ENCODE measurements around the gene CAMSAP2.
A peak's percentile ranks its signal among the peaks of the same experiment; 100 is the strongest.

The CAMSAP2 gene

DNA sequence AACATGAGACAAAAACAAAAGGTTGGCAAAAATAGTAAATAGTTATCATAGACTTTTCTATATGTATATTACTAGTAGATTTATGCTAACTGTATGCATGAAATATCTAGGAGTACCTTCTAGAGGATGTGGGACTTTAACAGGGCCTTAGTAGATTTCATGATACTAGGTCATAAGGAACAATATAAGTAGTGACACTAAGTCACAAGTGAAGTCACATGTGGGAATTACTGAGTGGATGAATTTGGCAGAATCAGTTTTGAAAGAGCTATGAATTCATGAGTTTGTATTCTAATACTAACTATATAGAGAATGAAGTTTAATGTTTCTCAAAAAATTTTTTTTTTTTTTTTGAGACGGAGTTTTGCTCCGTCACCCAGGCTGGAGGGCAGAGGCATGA is 81.0 kb downstream of the CAMSAP2 start (continued):
- TF ChIP-seq ZNF121 (tag by site-specific recombination; IDR thresholded peaks at IDR 0.05) (no peak), ZNF561 (tag by site-specific recombination; IDR thresholded peaks at IDR 0.05; ENCODE audit: borderline replicate concordance) (no peak)

- CTCF ChIA-PET, result interaction anchor here (0.7 kb wide), 1 partner anchor 26 kb away, joined by 3 read pairs; no protein-coding TSS in a partner anchor
- no peak overlapping the region for H3K27ac ChIP-seq (ENCODE audit: extremely low read depth, low read depth, low read length)
- peaks cover 10% of the 10 kb centered on the region in 2 experiments; a peak in 2 of 3 replicates for H3K36me3 ChIP-seq (ENCODE audit: control insufficient read depth in 2 of 2, insufficient read depth in 1 of 2, low read length in 2 of 2)
- H3K9me3 ChIP-seq (ENCODE audit: control insufficient read depth, insufficient read depth, low read depth, low read length), result no peaks in the 10 kb centered on the region
- TF ChIP-seq ZNF677 (tag by site-specific recombination; IDR thresholded peaks at IDR 0.05) (no peak), ZIC2 (tag by site-specific recombination; IDR thresholded peaks at IDR 0.05) (peak; percentile 39; the same call in 1 of the 2 replicates), ZNF132 (tag by site-specific recombination; IDR thresholded peaks at IDR 0.05; ENCODE audit: borderline replicate concordance) (no peak)
- no peaks in the 10 kb centered on the region for H3K4me1 ChIP-seq (ENCODE audit: control insufficient read depth, insufficient read depth, low read length)
- no peak overlapping the region for H3K4me3 ChIP-seq (ENCODE audit: low read depth, low read length)
- POLR2A ChIA-PET, result no interaction called here
Observed at GRCh38 chr1:200831091-200831490, 92.4 kb downstream of the CAMSAP2 start.

GRCh38 chr1:200834383-200834782 is 95.7 kb downstream of the CAMSAP2 start:
- Histone ChIP-seq H3K27ac (ENCODE audit: extremely low read depth, low read depth, low read length) (no peak overlapping the region), H3K4me1 (ENCODE audit: control insufficient read depth, insufficient read depth, low read length) (no peaks in the 10 kb centered on the region), H3K4me3 (ENCODE audit: low read depth, low read length) (no peak overlapping the region), H3K36me3 (ENCODE audit: control insufficient read depth in 2 of 2, insufficient read depth in 1 of 2, low read length in 2 of 2) (peaks cover 10 to 11% of the 10 kb centered on the region in 2 experiments; a peak in 2 of 3 replicates), H3K9me3 (ENCODE audit: control insufficient read depth, insufficient read depth, low read depth, low read length) (no peaks in the 10 kb centered on the region)
- ChIA-PET POLR2A (no interaction called here), CTCF (interaction anchor here (0.6 kb wide), 1 partner anchor 10 kb away, joined by 3 read pairs; no protein-coding TSS in a partner anchor)
- TF ChIP-seq RBAK (tag by site-specific recombination; IDR thresholded peaks at IDR 0.05), result no peak

GRCh38 chr1:200836213-200836612 is 97.5 kb downstream of the CAMSAP2 start:
- no peaks in the 10 kb centered on the region for H3K9me3 ChIP-seq (ENCODE audit: control insufficient read depth, insufficient read depth, low read depth, low read length)
- no peak overlapping the region for H3K27ac ChIP-seq (ENCODE audit: extremely low read depth, low read depth, low read length)
- TF ChIP-seq, protein P1, sequence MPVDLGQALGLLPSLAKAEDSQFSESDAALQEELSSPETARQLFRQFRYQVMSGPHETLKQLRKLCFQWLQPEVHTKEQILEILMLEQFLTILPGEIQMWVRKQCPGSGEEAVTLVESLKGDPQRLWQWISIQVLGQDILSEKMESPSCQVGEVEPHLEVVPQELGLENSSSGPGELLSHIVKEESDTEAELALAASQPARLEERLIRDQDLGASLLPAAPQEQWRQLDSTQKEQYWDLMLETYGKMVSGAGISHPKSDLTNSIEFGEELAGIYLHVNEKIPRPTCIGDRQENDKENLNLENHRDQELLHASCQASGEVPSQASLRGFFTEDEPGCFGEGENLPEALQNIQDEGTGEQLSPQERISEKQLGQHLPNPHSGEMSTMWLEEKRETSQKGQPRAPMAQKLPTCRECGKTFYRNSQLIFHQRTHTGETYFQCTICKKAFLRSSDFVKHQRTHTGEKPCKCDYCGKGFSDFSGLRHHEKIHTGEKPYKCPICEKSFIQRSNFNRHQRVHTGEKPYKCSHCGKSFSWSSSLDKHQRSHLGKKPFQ (tag by site-specific recombination; IDR thresholded peaks at IDR 0.05), result no peak
- TF ChIP-seq KLF8 (tag by site-specific recombination; IDR thresholded peaks at IDR 0.05) (no peak), ZNF391 (tag by site-specific recombination; IDR thresholded peaks at IDR 0.05; ENCODE audit: borderline replicate concordance, low read depth) (no peak), ZNF146 (tag by site-specific recombination; IDR thresholded peaks at IDR 0.05) (peak; percentile 96), ZNF580 (tag by site-specific recombination; IDR thresholded peaks at IDR 0.05) (peak; percentile 55; the same call in 1 of the 2 replicates)
- TF ChIP-seq, protein P2, sequence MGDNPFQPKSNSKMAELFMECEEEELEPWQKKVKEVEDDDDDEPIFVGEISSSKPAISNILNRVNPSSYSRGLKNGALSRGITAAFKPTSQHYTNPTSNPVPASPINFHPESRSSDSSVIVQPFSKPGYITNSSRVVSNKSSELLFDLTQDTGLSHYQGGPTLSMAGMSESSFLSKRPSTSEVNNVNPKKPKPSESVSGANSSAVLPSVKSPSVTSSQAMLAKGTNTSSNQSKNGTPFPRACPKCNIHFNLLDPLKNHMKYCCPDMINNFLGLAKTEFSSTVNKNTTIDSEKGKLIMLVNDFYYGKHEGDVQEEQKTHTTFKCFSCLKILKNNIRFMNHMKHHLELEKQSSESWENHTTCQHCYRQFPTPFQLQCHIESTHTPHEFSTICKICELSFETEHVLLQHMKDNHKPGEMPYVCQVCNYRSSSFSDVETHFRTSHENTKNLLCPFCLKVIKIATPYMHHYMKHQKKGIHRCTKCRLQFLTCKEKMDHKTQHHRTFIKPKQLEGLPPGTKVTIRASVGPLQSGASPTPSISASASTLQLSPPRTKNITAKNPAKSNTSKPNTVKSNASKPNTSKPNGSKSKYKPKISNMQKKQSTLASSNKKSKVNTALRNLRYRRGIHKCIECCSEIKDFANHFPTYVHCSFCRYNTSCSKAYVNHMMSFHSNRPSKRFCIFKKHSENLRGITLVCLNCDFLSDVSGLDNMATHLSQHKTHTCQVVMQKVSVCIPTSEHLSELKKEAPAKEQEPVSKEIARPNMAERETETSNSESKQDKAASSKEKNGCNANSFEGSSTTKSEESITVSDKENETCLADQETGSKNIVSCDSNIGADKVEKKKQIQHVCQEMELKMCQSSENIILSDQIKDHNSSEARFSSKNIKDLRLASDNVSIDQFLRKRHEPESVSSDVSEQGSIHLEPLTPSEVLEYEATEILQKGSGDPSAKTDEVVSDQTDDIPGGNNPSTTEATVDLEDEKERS (tag by site-specific recombination; IDR thresholded peaks at IDR 0.05), result peak; percentile 66; the same call in 1 of the 2 replicates
- H3K4me1 ChIP-seq (ENCODE audit: control insufficient read depth, insufficient read depth, low read length), result no peaks in the 10 kb centered on the region
- H3K36me3 ChIP-seq (ENCODE audit: control insufficient read depth in 2 of 2, insufficient read depth in 1 of 2, low read length in 2 of 2), result peaks cover 10 to 11% of the 10 kb centered on the region in 2 experiments; a peak in 2 of 3 replicates
- ChIA-PET CTCF (interaction anchor here (0.6 to 0.8 kb wide), 2 partner anchors 184 to 206 kb away, joined by 3 to 6 read pairs; no protein-coding TSS in a partner anchor), POLR2A (no interaction called here)
- no peak overlapping the region for H3K4me3 ChIP-seq (ENCODE audit: low read depth, low read length)
